HEK293 (cell line): Measurements from ENCODE around the gene CRTAC1.

Experiments used
- BCL6B ChIP-seq: fragments of 450-650 bp; formaldehyde crosslinking; IDR thresholded peaks from 2 replicates; pipeline ENCODE4 v1.5.1; 2017; ENCODE audit warnings: missing biosample characterization, missing genetic modification characterization
- GLIS1 ChIP-seq: fragments of 450-650 bp; formaldehyde crosslinking; IDR thresholded peaks from 2 replicates; pipeline ENCODE4 v1.5.1; 2016; ENCODE audit warnings: missing biosample characterization, missing genetic modification characterization
- GLIS2 ChIP-seq: fragments of 450-650 bp; formaldehyde crosslinking; IDR thresholded peaks from 2 replicates; pipeline ENCODE4 v1.5.1; 2016; ENCODE audit warnings: missing biosample characterization, missing genetic modification characterization
- HOXC10 ChIP-seq: sonication (generic); formaldehyde crosslinking; IDR thresholded peaks from 2 replicates; pipeline ENCODE4 v1.8.1; 2023; ENCODE audit warnings: mild to moderate bottlenecking, missing genetic modification reagents
- MZF1 ChIP-seq: fragments of 450-650 bp; formaldehyde crosslinking; IDR thresholded peaks from 2 replicates; pipeline ENCODE4 v1.5.1; 2017; ENCODE audit warnings: missing biosample characterization, missing genetic modification characterization, borderline replicate concordance
- PRDM1 ChIP-seq: fragments of 450-650 bp; formaldehyde crosslinking; IDR thresholded peaks from 2 replicates; pipeline ENCODE4; 2016; ENCODE audit warnings: missing biosample characterization, missing genetic modification characterization
- RBAK ChIP-seq: fragments of 450-650 bp; formaldehyde crosslinking; IDR thresholded peaks from 2 replicates; pipeline ENCODE4 v1.5.1; 2016; ENCODE audit warnings: missing biosample characterization, missing genetic modification characterization
- SP2 ChIP-seq: fragments of 450-650 bp; formaldehyde crosslinking; IDR thresholded peaks from 2 replicates; pipeline ENCODE4 v1.5.1; 2016; ENCODE audit warnings: missing biosample characterization, missing genetic modification characterization
- SP7 ChIP-seq: fragments of 450-650 bp; formaldehyde crosslinking; IDR thresholded peaks from 2 replicates; pipeline ENCODE4 v1.5.1; 2016; ENCODE audit warnings: missing biosample characterization, missing genetic modification characterization
- TRIM28 ChIP-seq: IDR thresholded peaks from 2 replicates; pipeline ENCODE4 v1.6.1; 2011; ENCODE audit warnings: low read length, control low read depth, borderline replicate concordance
- YY2 ChIP-seq: fragments of 450-650 bp; formaldehyde crosslinking; IDR thresholded peaks from 2 replicates; pipeline ENCODE4 v1.5.1; 2016; ENCODE audit warnings: missing biosample characterization, missing genetic modification characterization
- ZBTB11 ChIP-seq: fragments of 450-650 bp; formaldehyde crosslinking; conservative IDR thresholded peaks from 2 replicates; pipeline ENCODE4 v1.5.1; 2016; ENCODE audit warnings: low read depth, missing biosample characterization, missing genetic modification characterization
- ZBTB17 ChIP-seq: fragments of 450-650 bp; formaldehyde crosslinking; IDR thresholded peaks from 2 replicates; pipeline ENCODE4 v1.5.1; 2016; ENCODE audit warnings: missing biosample characterization, missing genetic modification characterization
- ZBTB20 ChIP-seq: fragments of 450-650 bp; formaldehyde crosslinking; IDR thresholded peaks from 2 replicates; pipeline ENCODE4 v1.5.1; 2016; ENCODE audit warnings: missing biosample characterization, missing genetic modification characterization
- ZBTB26 ChIP-seq: fragments of 450-650 bp; formaldehyde crosslinking; optimal IDR thresholded peaks from 2 replicates; pipeline ENCODE3; 2016; ENCODE audit warnings: missing biosample characterization, mild to moderate bottlenecking, missing genetic modification characterization
- ZBTB44 ChIP-seq: fragments of 450-650 bp; IDR thresholded peaks from 2 replicates; pipeline ENCODE4 v1.5.1; 2018; ENCODE audit warnings: missing biosample characterization, mild to moderate bottlenecking, missing genetic modification characterization
- ZFP69B ChIP-seq: fragments of 450-650 bp; formaldehyde crosslinking; IDR thresholded peaks from 2 replicates; pipeline ENCODE4 v1.5.1; 2016; ENCODE audit warnings: missing biosample characterization, missing genetic modification characterization
- ZIC2 ChIP-seq: fragments of 450-650 bp; formaldehyde crosslinking; IDR thresholded peaks from 2 replicates; pipeline ENCODE4 v1.5.1; 2016; ENCODE audit warnings: missing biosample characterization, missing genetic modification characterization
- ZNF175 ChIP-seq: fragments of 450-650 bp; formaldehyde crosslinking; IDR thresholded peaks from 2 replicates; pipeline ENCODE4 v1.5.1; 2016; ENCODE audit warnings: missing biosample characterization, missing genetic modification characterization
- ZNF18 ChIP-seq: fragments of 450-650 bp; formaldehyde crosslinking; IDR thresholded peaks from 2 replicates; pipeline ENCODE4 v1.5.1; 2016; ENCODE audit warnings: missing biosample characterization, missing genetic modification characterization
- ZNF404 ChIP-seq: fragments of 450-650 bp; formaldehyde crosslinking; IDR thresholded peaks from 2 replicates; pipeline ENCODE4 v1.5.1; 2017; ENCODE audit warnings: missing biosample characterization, missing genetic modification characterization
- ZNF423 ChIP-seq: fragments of 450-650 bp; formaldehyde crosslinking; IDR thresholded peaks from 2 replicates; pipeline ENCODE4 v1.5.1; 2016; ENCODE audit warnings: missing biosample characterization, missing genetic modification characterization
- ZNF621 ChIP-seq: fragments of 450-650 bp; formaldehyde crosslinking; IDR thresholded peaks from 2 replicates; pipeline ENCODE4 v1.5.1; 2017; ENCODE audit warnings: missing biosample characterization, missing genetic modification characterization
- ZNF624 ChIP-seq: fragments of 450-650 bp; formaldehyde crosslinking; IDR thresholded peaks from 2 replicates; pipeline ENCODE4 v1.5.1; 2017; ENCODE audit warnings: missing biosample characterization, missing genetic modification characterization
- ZNF629 ChIP-seq: fragments of 450-650 bp; formaldehyde crosslinking; IDR thresholded peaks from 2 replicates; pipeline ENCODE4 v1.5.1; 2017; ENCODE audit warnings: missing biosample characterization, missing genetic modification characterization
- ZNF639 ChIP-seq: fragments of 450-650 bp; formaldehyde crosslinking; IDR thresholded peaks from 2 replicates; pipeline ENCODE4 v1.5.1; 2016; ENCODE audit warnings: missing biosample characterization, missing genetic modification characterization
- ZNF658 ChIP-seq: fragments of 450-650 bp; formaldehyde crosslinking; IDR thresholded peaks from 2 replicates; pipeline ENCODE4; 2016; ENCODE audit warnings: missing biosample characterization, missing genetic modification characterization
- ZNF792 ChIP-seq: fragments of 450-650 bp; formaldehyde crosslinking; IDR thresholded peaks from 2 replicates; pipeline ENCODE4 v1.5.1; 2016; ENCODE audit warnings: missing biosample characterization, missing genetic modification characterization

CRTAC1 gene

GRCh38 chr10:97889461-97890265, 140.8 kb downstream of the CRTAC1 start (continued):
- TF ChIP-seq ZBTB11 (no peak), PRDM1 (tag by site-specific recombination) (peak; percentile 31; the same call in 1 of the 2 replicates), ZNF792 (tag by site-specific recombination) (no peak), ZNF629 (peak; percentile 53; the same call in 1 of the 2 replicates), ZFP69B (no peak; the same call in 1 of the 2 replicates), GLIS1 (tag by site-specific recombination) (peak; percentile 95), GLIS2 (peak; percentile 81), ZNF423 (peak; percentile 57; the same call in 1 of the 2 replicates), ZNF624 (tag by site-specific recombination) (peak; percentile 80), SP2 (tag by site-specific recombination) (peak; percentile 40), ZNF658 (tag by site-specific recombination) (no peak), MZF1 (tag by site-specific recombination) (peak; percentile 75; the same call in 1 of the 2 replicates), ZBTB44 (tag by site-specific recombination) (peak; percentile 62; the same call in 1 of the 2 replicates), ZIC2 (tag by site-specific recombination) (peak; percentile 98), ZBTB17 (peak; percentile 19; the same call in 1 of the 2 replicates), BCL6B (tag by site-specific recombination) (no peak), TRIM28 (0 out of 2 replicates have a peak, but pooled peaks have one; percentile 21), SP7 (tag by site-specific recombination) (peak; percentile 82), ZNF175 (tag by site-specific recombination) (no peak), ZNF18 (tag by site-specific recombination) (peak; percentile 93), HOXC10 (no peak), RBAK (tag by site-specific recombination) (no peak), ZNF621 (tag by site-specific recombination) (no peak), ZNF639 (0 out of 2 replicates have a peak, but pooled peaks have one; percentile 11), ZNF404 (tag by site-specific recombination) (no peak), ZBTB20 (peak; percentile 83; the same call in 1 of the 2 replicates), YY2 (tag by site-specific recombination) (no peak), ZBTB26 (peak; percentile 22)
